GM12873 (cell line): Measurements from ENCODE around the gene TEX44.

Experiments
- TF ChIP-seq, protein P1 (sequence below): IDR thresholded peaks from 2 replicates; pipeline ENCODE4 v1.5.1; 2012; ENCODE audit warnings: low read depth, mild to moderate bottlenecking, moderate library complexity, low read length, control low read depth; ENCODE audit not compliant: insufficient read depth; ENCODE audit errors: missing control alignments

TEX44 gene

DNA sequence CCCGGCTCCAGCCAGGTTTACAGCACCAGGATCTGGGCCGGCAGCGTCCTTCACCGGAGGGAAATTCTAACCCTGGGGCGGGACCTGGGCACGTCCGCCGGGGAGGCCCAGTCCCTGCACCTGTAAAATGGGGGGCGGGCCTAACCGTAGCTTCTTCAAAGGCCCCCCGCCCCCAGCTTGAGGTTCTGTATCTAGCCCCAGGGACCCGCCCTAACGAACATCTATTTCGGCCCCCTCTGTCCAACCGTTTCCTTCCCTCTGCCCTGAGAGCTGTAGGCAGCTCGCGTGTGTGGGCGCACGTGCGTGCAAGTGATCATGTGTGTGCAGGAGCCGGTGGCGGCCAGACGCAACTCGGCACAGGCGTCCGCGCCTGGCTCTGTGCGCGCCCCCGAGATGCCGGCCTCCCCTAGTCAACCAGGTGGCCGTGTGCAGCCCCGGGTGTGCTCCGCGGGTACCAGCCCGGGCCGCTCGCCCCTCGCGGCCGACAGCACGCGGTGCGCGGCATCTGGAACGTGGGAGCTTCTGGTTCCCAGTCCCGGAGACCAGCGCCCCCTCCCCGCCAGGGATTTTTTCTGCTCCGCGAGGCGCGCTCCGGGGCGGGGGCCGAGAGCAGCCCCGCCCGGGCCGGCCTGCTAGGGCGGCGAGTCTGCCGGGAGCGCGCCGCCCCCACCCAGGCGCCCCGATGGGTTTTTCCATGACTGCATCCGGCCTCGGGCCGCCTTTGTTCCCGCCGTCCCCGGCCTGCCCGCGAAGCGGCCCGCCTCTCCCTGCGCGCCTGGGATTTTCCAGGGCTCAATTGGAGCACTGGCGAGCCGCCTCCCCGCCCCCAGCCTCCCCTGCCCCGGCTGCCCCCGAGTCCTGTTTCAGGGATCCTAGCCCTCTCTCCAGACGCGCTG is 21.2 kb downstream of the TEX44 start:
- TF ChIP-seq, protein P1, sequence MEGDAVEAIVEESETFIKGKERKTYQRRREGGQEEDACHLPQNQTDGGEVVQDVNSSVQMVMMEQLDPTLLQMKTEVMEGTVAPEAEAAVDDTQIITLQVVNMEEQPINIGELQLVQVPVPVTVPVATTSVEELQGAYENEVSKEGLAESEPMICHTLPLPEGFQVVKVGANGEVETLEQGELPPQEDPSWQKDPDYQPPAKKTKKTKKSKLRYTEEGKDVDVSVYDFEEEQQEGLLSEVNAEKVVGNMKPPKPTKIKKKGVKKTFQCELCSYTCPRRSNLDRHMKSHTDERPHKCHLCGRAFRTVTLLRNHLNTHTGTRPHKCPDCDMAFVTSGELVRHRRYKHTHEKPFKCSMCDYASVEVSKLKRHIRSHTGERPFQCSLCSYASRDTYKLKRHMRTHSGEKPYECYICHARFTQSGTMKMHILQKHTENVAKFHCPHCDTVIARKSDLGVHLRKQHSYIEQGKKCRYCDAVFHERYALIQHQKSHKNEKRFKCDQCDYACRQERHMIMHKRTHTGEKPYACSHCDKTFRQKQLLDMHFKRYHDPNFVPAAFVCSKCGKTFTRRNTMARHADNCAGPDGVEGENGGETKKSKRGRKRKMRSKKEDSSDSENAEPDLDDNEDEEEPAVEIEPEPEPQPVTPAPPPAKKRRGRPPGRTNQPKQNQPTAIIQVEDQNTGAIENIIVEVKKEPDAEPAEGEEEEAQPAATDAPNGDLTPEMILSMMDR = peak; percentile 30

DNA sequence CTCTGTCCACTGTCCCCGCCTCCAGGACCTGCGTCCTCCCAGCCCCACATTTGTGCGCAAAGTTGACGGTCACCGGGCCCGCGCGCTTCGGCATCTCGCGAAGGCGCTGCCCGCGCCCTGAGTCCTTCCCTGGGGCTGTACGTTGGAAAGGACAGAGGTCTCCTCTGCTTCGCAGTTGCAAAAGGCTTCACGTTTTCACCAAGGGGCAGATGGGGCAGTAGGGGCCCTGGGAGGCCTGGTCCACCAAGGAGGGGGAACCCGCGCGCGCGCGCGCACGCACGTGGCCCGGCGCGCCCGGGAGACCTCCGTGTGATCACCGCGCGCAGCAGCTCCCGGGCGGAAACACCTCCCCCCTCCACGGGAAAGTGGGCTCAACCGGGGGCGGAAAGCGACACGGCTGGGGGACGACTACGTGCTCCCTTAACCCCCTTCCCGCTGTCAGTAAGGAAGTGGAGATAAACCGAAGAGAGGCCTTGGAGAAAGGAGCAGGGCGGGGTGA is 21.9 kb downstream of the TEX44 start:
- TF ChIP-seq, protein P1 = no peak

DNA sequence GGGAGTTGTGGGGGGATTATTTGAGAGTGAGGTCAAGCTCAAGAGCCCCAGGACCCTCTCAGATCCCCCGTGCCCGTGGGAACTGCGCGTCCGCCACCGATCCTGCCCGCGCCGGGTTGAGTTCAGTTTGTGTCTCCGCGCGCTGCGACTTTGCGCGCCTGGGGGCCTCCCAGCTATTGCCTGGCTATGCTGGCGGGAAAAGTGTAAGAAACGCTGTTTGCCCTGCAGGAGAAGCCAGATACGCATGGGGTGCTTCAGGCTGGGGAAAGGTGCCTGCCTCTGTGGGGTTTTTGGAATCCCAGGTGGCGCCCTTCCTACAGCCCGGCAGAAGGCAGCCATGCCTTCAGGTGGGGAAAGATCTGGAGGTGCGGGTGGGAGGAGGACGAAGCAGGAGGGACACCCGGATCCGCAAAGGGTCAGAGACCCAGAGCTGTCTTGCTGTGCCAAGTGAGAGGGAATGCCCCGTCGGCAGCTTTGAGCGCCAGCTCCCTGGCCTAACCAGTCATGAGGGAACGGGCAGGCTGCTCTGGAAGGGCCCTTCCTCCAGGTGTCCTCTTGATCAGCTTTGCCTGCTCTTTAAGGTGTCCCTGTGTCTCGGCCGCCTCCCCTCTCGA is 22.5 kb downstream of the TEX44 start:
- TF ChIP-seq, protein P1 = no peak

DNA sequence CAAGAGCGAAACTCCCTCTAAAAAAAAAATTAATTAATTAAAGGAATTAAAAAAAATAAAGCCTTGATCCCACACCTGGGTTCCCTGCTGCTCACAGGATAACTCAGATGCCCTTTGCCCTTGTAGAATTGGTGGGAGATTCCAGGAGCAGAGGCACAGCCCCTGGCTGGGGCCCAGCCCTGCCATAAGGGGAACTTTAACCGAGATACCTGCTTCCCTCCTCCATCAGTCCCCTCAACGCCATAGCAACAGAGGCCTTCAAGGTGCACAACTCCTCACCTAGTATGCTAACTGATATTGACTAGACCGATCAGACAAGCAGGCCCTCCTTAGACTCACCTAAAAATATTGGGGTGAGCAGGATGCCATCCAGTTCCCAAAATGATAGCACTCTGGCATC is 23.6 kb downstream of the TEX44 start:
- TF ChIP-seq, protein P1 = no peak

DNA sequence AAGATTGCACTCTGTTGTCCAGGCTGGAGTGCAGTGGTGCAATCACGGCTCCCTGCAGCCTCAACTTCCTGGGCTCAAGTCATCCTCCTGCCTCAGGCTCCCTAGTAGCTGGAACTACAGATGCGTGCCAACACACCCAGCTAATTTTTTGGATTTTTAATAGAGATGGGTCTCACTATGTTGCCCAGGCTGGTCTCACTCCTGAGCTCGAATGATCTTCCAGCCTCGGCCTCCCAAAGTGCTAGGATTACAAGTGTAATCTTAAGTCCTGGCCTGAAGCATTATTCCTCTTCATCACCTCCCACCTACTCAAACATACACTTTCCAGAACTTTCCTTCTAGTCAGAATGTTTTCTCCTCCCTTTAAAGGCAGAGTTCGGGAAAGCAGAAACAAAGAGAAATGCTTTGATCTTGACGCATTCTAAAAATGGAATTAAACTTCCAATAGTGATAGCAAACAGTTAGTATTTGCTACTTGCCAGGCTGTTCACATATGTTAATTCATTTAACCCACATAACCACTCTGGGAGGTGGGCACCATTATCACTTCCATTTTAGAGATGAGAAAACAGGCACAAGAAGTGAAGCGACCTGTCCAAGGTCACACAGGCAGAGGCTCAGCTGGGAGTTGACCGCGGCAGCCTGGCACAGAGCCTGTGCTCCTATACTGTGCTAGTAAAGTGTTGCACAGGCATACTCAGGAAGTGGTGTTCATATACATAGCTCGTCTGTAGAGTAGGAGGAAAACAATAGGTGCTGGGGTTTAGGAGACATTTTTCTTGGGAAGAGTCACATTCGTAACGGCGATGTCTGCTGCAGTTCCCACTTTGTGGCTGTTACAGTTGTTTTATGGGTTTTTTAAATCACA is 24.6 kb downstream of the TEX44 start:
- TF ChIP-seq, protein P1 = no peak

DNA sequence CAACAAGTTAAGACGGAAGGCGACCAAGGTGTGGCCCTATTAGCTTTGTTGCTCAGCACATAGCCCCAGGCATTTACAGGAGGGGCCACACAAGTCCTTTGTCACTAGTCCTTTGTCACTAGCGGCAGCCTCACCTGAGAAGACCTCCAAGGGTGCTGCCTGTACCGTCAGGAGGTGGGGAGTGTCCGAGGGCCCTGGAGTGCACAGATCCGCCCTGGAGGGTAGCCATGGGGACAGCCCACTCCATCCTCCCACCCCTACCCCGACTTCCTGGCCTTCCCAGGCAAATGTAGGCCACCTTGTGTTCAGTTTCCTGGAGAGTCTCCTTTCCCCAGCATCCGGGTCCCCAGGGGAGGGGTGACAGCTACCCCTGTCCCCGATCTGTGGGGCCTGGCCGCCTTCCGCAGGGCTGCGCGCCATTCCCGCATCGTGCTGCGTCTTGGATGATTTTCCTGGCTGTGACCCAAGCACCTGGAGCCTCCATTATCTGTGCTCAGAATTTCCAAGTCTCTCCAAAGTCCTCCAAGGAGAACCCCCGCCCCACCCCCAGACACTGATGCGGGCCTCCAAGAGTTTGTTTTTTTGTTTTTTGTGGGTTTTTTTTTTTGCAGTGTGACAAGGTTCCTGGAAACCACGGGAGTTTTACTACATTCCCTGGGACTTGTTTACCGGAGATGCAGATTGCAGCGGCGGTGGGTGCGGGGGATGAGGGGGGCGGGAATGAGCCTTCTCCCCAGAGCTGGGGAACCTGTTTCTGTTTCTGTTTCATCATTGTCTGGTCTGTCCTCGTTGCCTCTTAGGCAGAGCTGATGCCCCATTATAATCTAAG is 28.6 kb downstream of the TEX44 start:
- TF ChIP-seq, protein P1 = no peak
